Spleen (tissue), 11 donors: ENCODE data around the gene ENTR1. TPM values are rescaled to one million over a fixed set of nuclear protein-coding genes. Genes with fewer than 3 reads are reported as not detected.
A peak's percentile ranks its signal among the peaks of the same experiment; 100 is the strongest.

Experiments
- DNase-seq: peaks from one replicate; pipeline ENCODE4 v3.0.0-alpha.2; 2020
- H3K27ac ChIP-seq, 8 donors: fragments of 200-600 bp; sonication (generic) in 7 of 8; 1 replicate in 4 of 8; 2 replicates in 4 of 8; pipeline versions ENCODE4 v1.5.0 to v1.8.0; 2016 to 2021; ENCODE audit warnings: inconsistent platforms in 4 of 8, mild to moderate bottlenecking in 4 of 8, moderate library complexity in 1 of 8
- H3K27me3 ChIP-seq, 7 donors: fragments of 200-600 bp; sonication (generic) in 6 of 7; replicated peaks in 1 of 7; 1 replicate in 4 of 7; 2 replicates in 3 of 7; pipeline versions ENCODE4 v1.5.0 to v1.8.0; 2016 to 2021; ENCODE audit warnings: inconsistent platforms in 3 of 7, mild to moderate bottlenecking in 1 of 7
- H3K36me3 ChIP-seq, 6 donors: fragments of 200-600 bp; sonication (generic) in 5 of 6; 1 replicate in 4 of 6; 2 replicates in 2 of 6; pipeline versions ENCODE4 v1.5.0 to v1.8.0; 2016 to 2021; ENCODE audit warnings: inconsistent platforms in 2 of 6
- H3K4me1 ChIP-seq, 6 donors: fragments of 200-600 bp; sonication (generic) in 5 of 6; 1 replicate in 3 of 6; 2 replicates in 3 of 6; pipeline versions ENCODE4 v1.5.0 to v1.8.0; 2016 to 2021; ENCODE audit warnings: inconsistent platforms in 3 of 6
- H3K4me3 ChIP-seq, 8 donors: fragments of 200-600 bp; sonication (generic) in 7 of 8; 1 replicate in 4 of 8; 2 replicates in 4 of 8; pipeline versions ENCODE4 v1.5.0 to v1.8.0; 2016 to 2021; ENCODE audit warnings: inconsistent platforms in 4 of 8, mild to moderate bottlenecking in 4 of 8, moderate library complexity in 2 of 8
- H3K9me3 ChIP-seq, 8 donors: fragments of 200-600 bp; sonication (generic) in 7 of 8; 1 replicate in 4 of 8; 2 replicates in 4 of 8; pipeline versions ENCODE4 v1.5.0 to v1.8.0; 2016 to 2021; ENCODE audit warnings: inconsistent platforms in 4 of 8
- POLR2A ChIP-seq, 3 donors: fragments of 450-650 bp; IDR thresholded peaks; one replicate each; pipeline ENCODE4 v1.5.1; 2017; ENCODE audit warnings: antibody characterized with exemption in 3 of 3, mild to moderate bottlenecking in 1 of 3
- POLR2AphosphoS5 ChIP-seq, 3 donors: sonication (generic); formaldehyde crosslinking; IDR thresholded peaks; one replicate each; pipeline ENCODE4 v1.5.1; 2017; ENCODE audit warnings: antibody characterized with exemption in 3 of 3
- WGBS, 5 donors: extraction: QIAGEN DNeasy Blood & Tissue Kit in 3 of 5; methylation state at CpG; one replicate each; pipeline versions ENCODE4 v1.1.5 to v1.1.7; 2013 to 2018; 5-methylcytosine and 5-hydroxymethylcytosine counted together
- intact Hi-C: fragments of 100-400 bp; cut with DNase I; formaldehyde crosslinking; loops from one replicate; pipeline ENCODE4 v1.15.0; 2023; ENCODE audit warnings: low total_unique reads
- polyA plus RNA-seq, 3 donors: library from polyadenylated mRNA; stranded (reverse); fragments of 200-250 nt; gene quantifications; one replicate each; pipeline ENCODE4 v1.2.1, GENCODE V29; 2013
- total RNA-seq, 7 donors: library from RNA; depleted of rRNA in 3 of 7; stranded (reverse); fragments of >200 nt in 3 of 7; fragmentation: NEBNext Ultra II Directional in 4 of 7; extraction: Animal tissue kit (Norgen Biotek cat#: 25700) in 4 of 7; gene quantifications; one replicate each; pipeline versions ENCODE4 v1.1.0 to v1.2.1, GENCODE V29; 2016 to 2021
- TF ChIP-seq, protein P1 (sequence below), 11 experiments: fragments of 200-600 bp in 7 of 11; fragments of 450-650 bp in 4 of 11; sonication (generic) in 4 of 11; IDR thresholded peaks in 8 of 11; conservative IDR thresholded peaks in 3 of 11; 1 replicate in 7 of 11; 2 replicates in 4 of 11; pipeline versions ENCODE4 v1.4.0 to v1.8.0; 2016 to 2021; ENCODE audit warnings: antibody characterized with exemption in 11 of 11, inconsistent platforms in 4 of 11, mild to moderate bottlenecking in 1 of 11
- donor health status: healthy with polysubstance abuse.
- donor health status: DM: no; HTN: no; CAD: no; lungs with moderate emphysema.
- donor health status: DM: no; HTN: no; CAD: no.
- donor health status: Bipolar disorder and iron deficiency.
- donor health status: healthy.
- donor health status: DM: no; HTN: no; CAD: no.
- donor health status: DM: yes; HTN: yes; CAD: no.

Gene ENTR1
- total and polyA plus RNA-seq, 10 donors, result 38.5 to 78.5 (median 61.0) TPM

DNA sequence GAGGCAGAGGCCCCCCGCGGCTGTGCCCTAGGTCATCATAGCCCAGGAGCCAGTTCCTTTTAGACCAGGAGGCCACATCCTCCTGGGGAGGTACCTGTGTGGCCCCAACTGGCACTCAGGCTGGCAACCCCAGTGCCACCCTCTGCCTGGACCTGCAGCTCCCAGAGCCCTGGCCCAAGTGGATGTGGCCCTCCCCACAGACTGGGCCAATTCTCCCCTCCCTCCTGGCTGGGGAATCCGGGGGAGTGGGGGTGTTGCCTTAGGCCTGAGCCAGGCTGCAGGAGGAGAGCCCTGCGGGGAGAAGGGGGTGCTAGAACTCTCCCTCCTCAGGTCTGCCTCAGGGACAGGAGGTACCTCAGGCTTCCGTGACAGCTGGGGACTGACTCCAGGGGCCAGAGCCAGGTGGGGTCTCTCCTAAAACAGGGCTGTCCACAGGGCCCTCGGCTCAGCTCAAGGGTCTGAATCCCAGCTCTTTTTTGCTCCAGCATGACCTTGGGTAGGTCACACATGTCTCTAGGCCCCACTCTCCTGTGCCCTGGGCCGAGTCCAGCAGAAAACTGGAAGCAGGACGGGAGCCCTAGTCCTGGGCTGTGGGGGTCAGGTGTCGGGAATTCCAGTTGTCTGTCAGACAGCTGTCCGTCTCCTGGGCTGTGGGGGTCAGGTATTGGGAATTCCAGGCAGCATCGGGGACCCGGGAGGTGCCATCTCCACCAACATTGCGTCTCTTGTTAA lies 56.5 kb downstream of the ENTR1 start:
- WGBS, 5 donors, result 77 to 89% (median 84%) methylated on average over 10 to 13 of the region's 13 CpGs
- no peak for TF ChIP-seq POLR2AphosphoS5 (IDR thresholded peaks at IDR 0.05)
- TF ChIP-seq POLR2A (IDR thresholded peaks at IDR 0.05), result no peak
- TF ChIP-seq, protein P1, sequence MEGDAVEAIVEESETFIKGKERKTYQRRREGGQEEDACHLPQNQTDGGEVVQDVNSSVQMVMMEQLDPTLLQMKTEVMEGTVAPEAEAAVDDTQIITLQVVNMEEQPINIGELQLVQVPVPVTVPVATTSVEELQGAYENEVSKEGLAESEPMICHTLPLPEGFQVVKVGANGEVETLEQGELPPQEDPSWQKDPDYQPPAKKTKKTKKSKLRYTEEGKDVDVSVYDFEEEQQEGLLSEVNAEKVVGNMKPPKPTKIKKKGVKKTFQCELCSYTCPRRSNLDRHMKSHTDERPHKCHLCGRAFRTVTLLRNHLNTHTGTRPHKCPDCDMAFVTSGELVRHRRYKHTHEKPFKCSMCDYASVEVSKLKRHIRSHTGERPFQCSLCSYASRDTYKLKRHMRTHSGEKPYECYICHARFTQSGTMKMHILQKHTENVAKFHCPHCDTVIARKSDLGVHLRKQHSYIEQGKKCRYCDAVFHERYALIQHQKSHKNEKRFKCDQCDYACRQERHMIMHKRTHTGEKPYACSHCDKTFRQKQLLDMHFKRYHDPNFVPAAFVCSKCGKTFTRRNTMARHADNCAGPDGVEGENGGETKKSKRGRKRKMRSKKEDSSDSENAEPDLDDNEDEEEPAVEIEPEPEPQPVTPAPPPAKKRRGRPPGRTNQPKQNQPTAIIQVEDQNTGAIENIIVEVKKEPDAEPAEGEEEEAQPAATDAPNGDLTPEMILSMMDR (IDR thresholded peaks at IDR 0.05 in 8 of 11, conservative IDR thresholded peaks at IDR 0.05 in 3 of 11), result no peak
- Histone ChIP-seq H3K27me3 (no peaks in the 10 kb centered on the region), H3K4me1 (peaks cover 0 to 28% (median 7%) of the 10 kb centered on the region in 6 donors), H3K9me3 (no peaks in the 10 kb centered on the region), H3K27ac (peak overlapping the region in 1 of 8 donors; percentile 11), H3K36me3 (peaks cover 0 to 42% (median 3%) of the 10 kb centered on the region in 6 donors), H3K4me3 (no peak overlapping the region)
- intact Hi-C loops, result no loop called here
- DNase-seq, result no peak

DNA sequence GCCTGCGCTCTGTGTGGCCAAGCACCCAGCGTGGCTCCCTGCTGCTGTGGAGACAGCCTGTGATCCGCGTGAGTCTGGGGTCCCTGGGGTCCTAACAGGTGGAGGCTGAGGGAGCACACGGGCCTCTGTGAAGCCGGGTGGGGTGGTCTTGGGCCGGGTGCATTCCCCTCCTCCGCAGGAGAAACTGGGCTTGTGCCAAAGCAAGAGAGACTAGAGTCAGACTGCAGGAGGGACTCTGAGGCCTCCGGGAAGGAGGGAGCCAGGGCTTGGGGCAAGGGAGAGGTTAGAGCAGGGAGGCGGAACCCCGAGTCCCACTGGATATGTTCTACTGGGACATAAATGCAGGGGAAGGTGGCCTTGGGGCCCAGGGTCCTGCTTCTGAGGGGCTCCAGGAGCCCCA lies 57.3 kb downstream of the ENTR1 start:
- Histone ChIP-seq H3K36me3 (peaks cover 0 to 34% (median 2%) of the 10 kb centered on the region in 6 donors), H3K27ac (no peak overlapping the region), H3K4me1 (peaks cover 0 to 34% (median 8%) of the 10 kb centered on the region in 6 donors), H3K4me3 (no peak overlapping the region), H3K9me3 (no peaks in the 10 kb centered on the region), H3K27me3 (no peaks in the 10 kb centered on the region)
- DNase-seq, result no peak
- intact Hi-C loops, result no loop called here
- TF ChIP-seq, protein P1 (IDR thresholded peaks at IDR 0.05 in 8 of 11, conservative IDR thresholded peaks at IDR 0.05 in 3 of 11), result no peak
- no peak for TF ChIP-seq POLR2AphosphoS5 (IDR thresholded peaks at IDR 0.05)
- no peak for TF ChIP-seq POLR2A (IDR thresholded peaks at IDR 0.05)
- WGBS, 5 donors, result 82 to 94% (median 87%) methylated on average over 5 to 11 of the region's 11 CpGs

DNA sequence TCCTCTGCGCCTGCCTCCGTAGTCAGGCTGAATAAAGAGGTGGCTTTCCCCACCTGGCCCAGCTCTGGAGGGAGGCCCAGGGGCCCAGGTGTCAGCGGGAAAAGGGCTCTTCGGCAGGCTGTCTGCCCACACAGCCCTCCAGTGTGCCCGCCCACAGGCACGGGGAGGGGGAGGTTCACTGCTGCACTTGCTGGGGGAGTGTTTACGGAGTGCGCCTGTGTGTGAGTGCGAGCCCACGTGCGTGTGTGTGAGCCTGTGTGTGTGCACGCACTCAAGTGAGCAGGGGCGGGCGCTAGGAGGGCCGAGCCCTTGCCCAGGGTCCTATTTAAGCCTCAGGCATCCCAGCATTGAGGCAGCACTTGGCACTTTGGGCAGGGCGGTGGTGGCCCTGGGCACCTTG lies 57.7 kb downstream of the ENTR1 start:
- Histone ChIP-seq H3K27me3 (no peaks in the 10 kb centered on the region), H3K36me3 (peaks cover 0 to 29% (median under 1%) of the 10 kb centered on the region in 6 donors), H3K27ac (no peak overlapping the region), H3K4me1 (peaks cover 0 to 38% (median 11%) of the 10 kb centered on the region in 6 donors), H3K4me3 (no peak overlapping the region), H3K9me3 (no peaks in the 10 kb centered on the region)
- no peak for DNase-seq
- intact Hi-C loops, result no loop called here
- 82 to 100% (median 86%) methylated on average over 1 to 16 of the region's 16 CpGs for WGBS, 5 donors
- TF ChIP-seq POLR2A (IDR thresholded peaks at IDR 0.05) (no peak), POLR2AphosphoS5 (IDR thresholded peaks at IDR 0.05) (peak in 1 of 3 donors; percentile 36)
- TF ChIP-seq, protein P1 (IDR thresholded peaks at IDR 0.05 in 8 of 11, conservative IDR thresholded peaks at IDR 0.05 in 3 of 11), result no peak

Other genes starting within 250 kb of the ENTR1 start
- not detected for gene LHX3, start 205.5 kb downstream of the ENTR1 start, total RNA-seq
- gene LHX3, start 205.5 kb downstream of the ENTR1 start, polyA plus RNA-seq, result not detected
- gene QSOX2, start 164.8 kb downstream of the ENTR1 start, total RNA-seq, result 10 to 100 TPM; 13.2 to 20.3 (median 19.2) TPM
- gene QSOX2, start 164.8 kb downstream of the ENTR1 start, polyA plus RNA-seq, result 10 to 100 TPM; 12.3 to 15.3 (median 14.2) TPM
- gene CCDC187, start 106.5 kb downstream of the ENTR1 start, total RNA-seq, result under 1 TPM in 5 of 7 donors, not detected in 2; 0.03 to 0.15 (median 0.10) TPM
- under 1 TPM; 0.10 to 0.20 (median 0.13) TPM for gene CCDC187, start 106.5 kb downstream of the ENTR1 start, polyA plus RNA-seq
- 10 to 100 TPM in 5 of 7 donors, 1 to 10 TPM in 2; 9.5 to 27.9 (median 14.3) TPM for gene GPSM1, start 83.1 kb downstream of the ENTR1 start, total RNA-seq
- 10 to 100 TPM in 1 of 3 donors, 1 to 10 TPM in 2; 4.5 to 20.5 (median 9.3) TPM for gene GPSM1, start 83.1 kb downstream of the ENTR1 start, polyA plus RNA-seq
- gene DNLZ, start 46.9 kb downstream of the ENTR1 start, total RNA-seq, result 10 to 100 TPM; 15.8 to 29.8 (median 22.7) TPM
- gene DNLZ, start 46.9 kb downstream of the ENTR1 start, polyA plus RNA-seq, result 10 to 100 TPM; 20.5 to 24.0 (median 22.0) TPM
- 10 to 100 TPM; 11.6 to 25.5 (median 19.5) TPM for gene CARD9, start 36.9 kb downstream of the ENTR1 start, total RNA-seq
- gene CARD9, start 36.9 kb downstream of the ENTR1 start, polyA plus RNA-seq, result 10 to 100 TPM in 2 of 3 donors, 1 to 10 TPM in 1; 5.7 to 17.3 (median 16.1) TPM
- 10 to 100 TPM in 4 of 7 donors, 1 to 10 TPM in 3; 6.4 to 14.5 (median 10.3) TPM for gene SNAPC4, start 10.4 kb downstream of the ENTR1 start, total RNA-seq
- gene SNAPC4, start 10.4 kb downstream of the ENTR1 start, polyA plus RNA-seq, result 10 to 100 TPM in 1 of 3 donors, 1 to 10 TPM in 2; 4.6 to 13.6 (median 9.4) TPM
- gene PMPCA, start within 50 bp of the ENTR1 start, total RNA-seq, result 10 to 100 TPM; 36.8 to 55.1 (median 46.0) TPM
- 10 to 100 TPM; 38.6 to 56.2 (median 48.1) TPM for gene PMPCA, start within 50 bp of the ENTR1 start, polyA plus RNA-seq
- gene INPP5E, start 29.2 kb upstream of the ENTR1 start, total RNA-seq, result 10 to 100 TPM; 13.1 to 25.3 (median 18.7) TPM
- gene INPP5E, start 29.2 kb upstream of the ENTR1 start, polyA plus RNA-seq, result 10 to 100 TPM in 2 of 3 donors, 1 to 10 TPM in 1; 7.8 to 20.3 (median 15.7) TPM
- 10 to 100 TPM; 74.6 to 92.1 (median 87.8) TPM for gene SEC16A, start 72.4 kb upstream of the ENTR1 start, total RNA-seq
- 10 to 100 TPM; 35.0 to 58.9 (median 52.6) TPM for gene SEC16A, start 72.4 kb upstream of the ENTR1 start, polyA plus RNA-seq
- gene NOTCH1, start 135.4 kb upstream of the ENTR1 start, total RNA-seq, result 100 to 1,000 TPM in 4 of 7 donors, 10 to 100 TPM in 3; 88.6 to 140 (median 117) TPM
- 10 to 100 TPM in 1 of 3 donors, 1 to 10 TPM in 2; 4.9 to 27.2 (median 8.3) TPM for gene NOTCH1, start 135.4 kb upstream of the ENTR1 start, polyA plus RNA-seq